GM15510 (cell line): Measurements from ENCODE around the gene PCSK6.

Experiments
- POLR2A ChIP-seq: IDR thresholded peaks from 3 replicates; pipeline ENCODE4 v1.6.1; 2011; ENCODE audit warnings: borderline replicate concordance; ENCODE audit not compliant: insufficient read length; ENCODE audit errors: extremely low read depth

Gene PCSK6

DNA sequence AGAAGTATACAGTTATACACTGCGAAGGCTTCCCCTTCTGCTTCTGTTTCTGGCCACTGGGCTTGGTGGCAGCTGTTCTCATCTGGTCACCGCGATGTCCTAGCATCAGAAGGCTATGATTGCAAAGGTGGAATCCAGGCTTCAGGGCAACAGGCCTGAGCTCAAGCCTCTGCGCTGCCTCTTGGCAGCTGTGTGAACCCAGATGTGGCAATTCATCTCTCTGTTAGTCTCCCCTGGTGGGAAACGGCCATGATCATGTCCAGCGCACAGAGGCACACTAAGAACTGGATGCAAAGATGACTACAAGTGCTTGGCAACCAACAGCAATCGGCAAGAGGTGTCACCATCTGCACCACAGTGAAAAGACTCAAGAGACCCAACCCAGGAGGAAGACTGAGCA is 78.9 kb downstream of the PCSK6 start:
- TF ChIP-seq POLR2A = no peak

DNA sequence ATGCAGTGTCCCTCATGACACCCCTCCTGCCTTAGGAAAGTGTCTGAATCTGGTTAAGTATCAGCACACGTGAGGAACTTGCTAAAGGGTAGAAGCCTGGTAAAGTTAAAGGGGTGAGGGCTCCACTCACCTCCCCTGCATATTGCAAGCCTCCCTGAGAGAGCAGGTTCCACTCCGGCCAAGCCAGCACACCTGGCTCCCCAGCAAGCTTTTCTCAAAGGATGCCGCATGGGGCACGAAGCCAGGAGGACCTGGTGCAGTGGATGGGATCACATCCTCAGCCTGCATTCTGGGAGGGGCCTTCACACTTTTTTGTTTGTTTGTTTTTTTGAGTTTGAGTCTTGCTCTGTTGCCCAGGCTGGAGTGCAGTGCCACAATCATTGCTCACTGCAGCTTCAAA is 79.9 kb downstream of the PCSK6 start:
- TF ChIP-seq POLR2A = no peak

DNA sequence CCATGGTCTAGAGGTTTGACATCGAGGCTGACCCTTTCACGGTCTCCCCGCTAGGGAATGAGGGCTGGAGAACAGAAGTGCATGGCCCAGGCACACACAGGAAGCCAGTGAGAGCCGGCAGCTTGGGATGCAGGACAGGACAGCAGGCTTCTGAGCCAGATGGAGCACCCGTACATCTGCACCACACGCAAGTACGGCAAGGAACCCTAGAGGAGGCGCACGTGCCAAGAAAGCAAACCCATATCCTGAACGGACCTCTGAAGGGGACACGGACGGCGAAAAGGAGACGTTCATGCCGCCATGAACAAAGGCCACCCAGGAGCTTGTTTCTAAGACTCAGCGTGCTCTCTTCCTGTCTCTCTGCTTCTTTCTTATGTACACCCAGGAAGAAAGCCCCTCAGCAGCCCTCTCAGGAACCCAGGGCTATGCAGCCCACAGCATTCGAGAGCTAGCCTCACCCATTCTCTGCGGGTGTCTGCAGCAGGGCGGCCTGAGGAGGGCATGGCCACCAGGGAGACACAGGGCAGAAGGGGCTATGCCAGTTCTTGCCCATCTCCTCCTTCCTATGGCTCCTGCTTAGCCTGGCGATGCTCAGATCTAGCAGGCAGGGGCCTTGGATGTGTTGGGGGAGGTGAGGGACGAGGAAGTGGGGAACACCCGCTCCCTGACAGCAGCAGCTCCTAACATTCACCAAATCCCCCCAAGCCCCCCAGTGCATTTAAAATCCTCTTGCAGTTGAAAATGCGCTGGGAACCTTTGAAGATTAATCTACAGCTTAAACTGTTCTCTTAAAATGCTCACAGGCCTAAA is 81.3 kb downstream of the PCSK6 start:
- TF ChIP-seq POLR2A = no peak

DNA sequence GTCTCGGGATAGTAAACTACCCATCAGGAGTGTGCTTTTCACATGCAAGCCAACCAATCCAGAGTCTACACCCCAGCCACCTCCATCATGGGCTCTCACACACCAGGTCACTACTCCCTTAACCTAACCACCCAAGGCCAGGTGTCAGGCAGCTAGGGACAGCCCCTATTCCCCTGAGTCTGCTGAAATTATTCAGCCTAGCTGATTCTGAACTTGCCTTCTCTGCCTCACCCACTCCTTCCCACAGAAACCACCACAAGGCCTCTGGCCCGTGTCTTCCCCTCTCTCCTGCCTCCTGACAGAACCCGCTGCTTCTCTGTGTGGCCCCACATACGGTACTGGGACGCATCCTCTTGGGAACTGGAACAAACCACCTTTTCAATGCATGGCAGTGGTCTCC is 82.1 kb downstream of the PCSK6 start:
- no peak for TF ChIP-seq POLR2A

GRCh38 chr15:101406526-101407195 is 82.8 kb downstream of the PCSK6 start:
- no peak for TF ChIP-seq POLR2A

GRCh38 chr15:101406036-101406435 is 83.5 kb downstream of the PCSK6 start:
- TF ChIP-seq POLR2A = no peak

DNA sequence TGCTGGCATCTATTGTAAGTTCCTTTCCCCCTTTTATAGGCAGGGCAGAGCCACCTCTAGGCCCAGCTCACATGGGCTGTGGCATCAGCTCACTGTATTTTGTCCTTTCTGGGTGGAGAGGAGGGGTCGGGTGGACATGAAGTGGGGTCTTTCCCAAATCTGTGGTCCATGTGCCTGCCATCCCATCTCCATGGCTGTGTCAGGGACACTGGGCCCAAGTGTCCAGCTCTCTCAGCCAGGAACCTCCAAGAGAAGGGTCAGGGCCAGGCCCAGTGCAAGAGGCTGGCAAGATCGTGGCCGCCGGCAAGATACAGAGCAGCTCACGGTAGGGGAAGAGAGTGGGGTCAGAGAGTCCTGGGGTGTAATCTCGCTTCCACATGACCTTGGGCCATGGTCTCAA is 85.3 kb downstream of the PCSK6 start:
- no peak for TF ChIP-seq POLR2A

GRCh38 chr15:101401286-101401685 is 88.2 kb downstream of the PCSK6 start:
- no peak for TF ChIP-seq POLR2A

GRCh38 chr15:101399431-101399830 is 90.1 kb downstream of the PCSK6 start:
- no peak for TF ChIP-seq POLR2A

- TF ChIP-seq POLR2A = no peak
These were observed 91.3 kb downstream of the PCSK6 start for GRCh38 chr15:101398247-101398646.

GRCh38 chr15:101397521-101398003 is 91.9 kb downstream of the PCSK6 start:
- TF ChIP-seq POLR2A = no peak

DNA sequence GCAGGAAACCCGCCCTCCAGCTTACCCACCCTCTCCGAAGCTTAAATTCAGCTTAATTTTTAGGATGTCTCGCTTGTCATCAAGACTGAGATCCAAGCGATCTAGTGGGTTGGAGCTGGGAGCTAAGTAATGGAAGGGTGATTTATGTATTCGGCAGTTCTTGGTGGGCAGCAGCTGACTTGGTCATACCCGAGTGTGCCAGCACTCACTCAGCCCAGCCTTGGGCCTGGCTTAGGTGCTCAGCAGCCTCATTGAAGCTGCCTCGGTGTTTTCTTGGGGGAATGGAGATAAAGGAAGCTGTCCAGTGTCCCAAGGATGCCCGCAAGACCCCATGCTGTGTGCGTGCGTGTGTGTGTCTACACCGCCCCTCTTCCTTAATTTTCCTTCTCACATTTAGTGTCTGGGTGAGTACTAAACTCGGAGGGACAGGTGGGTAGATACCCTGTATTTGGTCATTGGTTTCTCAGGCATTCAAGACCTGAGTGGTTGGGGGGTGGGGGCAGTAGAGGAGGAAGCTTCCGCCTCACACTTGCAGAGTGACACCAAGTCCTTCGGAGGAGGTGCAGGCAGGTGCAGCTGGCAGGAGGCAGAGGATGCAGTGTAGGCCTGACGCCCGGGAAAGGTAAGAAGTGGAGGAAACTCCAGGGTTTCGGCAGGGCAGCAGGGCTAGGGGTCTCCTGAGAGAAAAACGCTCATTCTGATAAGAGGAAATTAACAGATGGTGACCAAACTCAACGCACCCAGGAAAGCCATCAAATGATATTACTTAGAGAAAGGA is 92.8 kb downstream of the PCSK6 start:
- TF ChIP-seq POLR2A = no peak

DNA sequence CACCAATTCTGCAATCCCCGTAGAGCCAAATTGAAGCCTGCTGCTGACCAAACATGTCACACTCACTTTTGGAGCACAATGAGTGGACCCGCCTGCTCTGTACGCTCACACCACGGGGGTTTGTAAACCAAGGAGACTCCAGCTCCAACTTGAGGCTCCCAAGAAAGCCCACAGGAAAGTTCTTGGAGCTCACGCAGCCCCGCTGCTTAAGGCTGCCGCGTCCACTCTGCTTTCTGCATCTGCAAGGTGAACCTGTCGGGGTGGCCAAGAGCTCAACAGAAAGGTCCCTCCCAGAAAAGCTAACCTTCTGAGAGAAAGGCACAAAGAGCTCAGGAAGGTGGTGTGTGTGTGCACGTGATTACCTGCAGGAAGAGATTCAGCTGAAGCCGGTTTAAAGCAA is 94.9 kb downstream of the PCSK6 start:
- no peak for TF ChIP-seq POLR2A

- no peak for TF ChIP-seq POLR2A
These were observed 95.4 kb downstream of the PCSK6 start for GRCh38 chr15:101394056-101394630.

DNA sequence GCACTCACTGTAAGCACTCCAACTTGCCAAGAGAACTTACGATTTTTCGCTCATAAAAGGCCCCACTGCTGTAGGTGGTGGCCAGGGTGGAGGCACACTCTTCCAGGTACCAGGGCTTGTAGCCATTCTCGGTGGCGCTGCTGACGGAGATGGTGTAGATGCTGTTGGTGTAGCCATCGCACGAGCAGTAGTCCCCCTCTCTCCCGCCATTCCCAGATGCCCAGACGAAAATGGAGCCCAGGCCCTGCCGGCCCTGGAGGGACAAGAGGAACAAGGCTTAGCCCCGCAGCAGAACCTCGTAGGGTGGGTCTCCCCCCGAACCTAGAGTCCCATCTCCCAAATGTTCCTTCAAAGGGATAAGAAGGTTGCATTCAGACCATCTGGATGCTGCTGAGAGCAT is 96.3 kb downstream of the PCSK6 start:
- TF ChIP-seq POLR2A = no peak
